ENCODE results near the gene DEFB112.

DEFB112 gene, protein sequence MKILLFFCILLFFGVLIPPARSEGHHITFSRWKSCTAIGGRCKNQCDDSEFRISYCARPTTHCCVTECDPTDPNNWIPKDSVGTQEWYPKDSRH

DNA sequence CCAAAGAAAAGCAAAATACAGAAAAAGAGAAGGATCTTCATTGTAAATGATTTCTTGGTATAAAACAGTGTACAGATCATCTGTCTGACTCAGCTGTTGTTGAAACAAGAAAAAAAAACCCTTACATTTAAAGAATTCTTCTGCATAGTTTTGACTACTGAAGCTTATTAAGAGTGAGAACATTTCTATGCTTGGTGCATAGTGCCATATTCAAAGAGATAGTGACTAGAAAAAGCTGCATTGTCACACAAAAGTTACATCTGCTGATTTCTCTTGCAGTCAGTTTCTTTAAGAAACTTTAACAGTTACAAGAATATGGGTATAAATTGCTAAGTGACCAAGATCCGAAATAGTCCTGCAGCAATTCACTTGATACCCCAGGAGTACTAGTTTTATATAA, at the start of gene DEFB112:
DEFB112 (minus strand) TSS at position 101 of the 400 bp plus-strand sequence; CDS start at position 41, 60 bp downstream.
- no peak for DNase-seq (ENCODE audit: low spot score)

DNA sequence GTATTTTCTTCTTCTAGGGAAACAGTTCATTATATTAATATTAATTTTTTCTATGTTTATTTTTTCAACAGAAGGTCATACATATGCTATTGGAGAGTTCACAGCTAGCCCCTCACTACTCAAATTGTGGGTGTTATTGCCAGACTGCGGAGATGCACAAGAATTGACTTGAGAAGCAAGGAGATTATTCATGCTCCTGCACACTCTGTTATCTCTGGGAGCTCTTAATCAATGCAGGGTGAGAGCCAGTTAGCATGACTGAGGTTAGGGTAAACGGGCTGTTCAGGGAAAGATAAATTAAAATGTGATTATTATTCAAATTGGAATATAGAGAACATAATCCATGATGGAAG, 48.9 kb upstream of the DEFB112 start:
- DNase-seq (ENCODE audit: low spot score), result no peak

DNA sequence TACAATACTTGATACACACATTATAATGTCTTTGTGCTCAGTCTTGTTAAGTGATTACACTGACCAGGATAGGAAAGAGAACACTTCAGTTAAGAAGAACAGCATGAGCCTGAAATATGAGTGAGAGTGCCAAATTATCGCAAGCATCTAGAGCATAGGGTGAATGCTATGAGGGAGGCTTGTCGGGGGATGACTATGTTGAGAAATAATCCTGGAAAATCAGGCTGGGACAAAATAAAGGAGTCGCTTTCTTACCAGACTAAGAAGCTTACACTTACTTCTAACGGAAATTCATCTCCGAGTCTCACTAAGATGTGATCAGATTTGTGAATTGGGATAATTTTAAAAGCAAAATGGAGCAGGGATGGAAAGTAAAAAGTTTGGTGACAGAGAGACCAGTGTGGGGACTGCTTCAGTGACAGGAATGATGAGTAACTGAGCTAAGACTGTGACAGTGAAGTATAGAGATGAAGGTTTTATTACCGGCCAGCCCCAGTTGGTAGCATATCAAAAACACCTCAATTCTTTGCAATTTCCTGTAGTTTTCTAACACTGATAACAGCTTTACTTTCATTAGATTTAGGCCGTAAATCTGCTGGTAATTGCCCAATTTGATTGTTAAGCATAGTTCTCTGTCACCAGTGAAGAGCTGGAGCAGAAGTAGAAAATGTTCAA, 48.4 kb upstream of the DEFB112 start:
- DNase-seq (ENCODE audit: low spot score), result no peak

DNA sequence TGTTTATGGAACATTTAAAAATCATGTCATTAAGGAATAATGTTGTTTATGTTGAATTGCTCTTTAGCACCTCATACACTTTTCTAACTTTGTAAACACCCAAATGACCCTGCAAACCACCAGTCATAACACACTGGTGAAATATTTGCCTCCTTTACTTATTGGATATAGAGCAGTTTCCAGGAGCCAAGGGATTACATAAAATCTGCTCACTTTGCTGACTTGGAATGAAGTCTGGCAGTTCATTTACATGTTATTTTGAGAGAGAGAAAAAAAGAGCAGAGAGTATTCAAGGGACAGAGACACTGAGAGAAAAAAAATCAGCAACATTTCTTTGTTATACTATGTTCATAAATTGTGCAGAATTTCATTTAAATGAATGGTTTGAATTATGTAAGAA, 46.6 kb upstream of the DEFB112 start:
- no peak for DNase-seq (ENCODE audit: low spot score)

DNA sequence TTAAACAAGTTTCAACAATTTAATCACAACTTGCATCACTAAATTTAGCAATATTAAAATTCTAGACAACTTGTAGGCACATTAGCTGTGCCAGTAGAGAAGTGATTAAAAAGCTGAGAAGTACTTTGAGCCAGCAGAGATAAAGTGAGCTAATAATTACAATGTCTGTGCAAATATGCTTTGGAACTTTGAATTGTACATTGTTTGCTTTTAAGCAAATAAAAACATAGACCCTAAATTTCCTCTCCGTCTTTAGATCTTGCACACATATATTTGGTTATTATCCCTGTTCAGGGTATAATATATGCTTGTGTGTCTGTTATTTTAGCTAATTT, 44.2 kb upstream of the DEFB112 start:
- no peak for DNase-seq (ENCODE audit: low spot score)

DNA sequence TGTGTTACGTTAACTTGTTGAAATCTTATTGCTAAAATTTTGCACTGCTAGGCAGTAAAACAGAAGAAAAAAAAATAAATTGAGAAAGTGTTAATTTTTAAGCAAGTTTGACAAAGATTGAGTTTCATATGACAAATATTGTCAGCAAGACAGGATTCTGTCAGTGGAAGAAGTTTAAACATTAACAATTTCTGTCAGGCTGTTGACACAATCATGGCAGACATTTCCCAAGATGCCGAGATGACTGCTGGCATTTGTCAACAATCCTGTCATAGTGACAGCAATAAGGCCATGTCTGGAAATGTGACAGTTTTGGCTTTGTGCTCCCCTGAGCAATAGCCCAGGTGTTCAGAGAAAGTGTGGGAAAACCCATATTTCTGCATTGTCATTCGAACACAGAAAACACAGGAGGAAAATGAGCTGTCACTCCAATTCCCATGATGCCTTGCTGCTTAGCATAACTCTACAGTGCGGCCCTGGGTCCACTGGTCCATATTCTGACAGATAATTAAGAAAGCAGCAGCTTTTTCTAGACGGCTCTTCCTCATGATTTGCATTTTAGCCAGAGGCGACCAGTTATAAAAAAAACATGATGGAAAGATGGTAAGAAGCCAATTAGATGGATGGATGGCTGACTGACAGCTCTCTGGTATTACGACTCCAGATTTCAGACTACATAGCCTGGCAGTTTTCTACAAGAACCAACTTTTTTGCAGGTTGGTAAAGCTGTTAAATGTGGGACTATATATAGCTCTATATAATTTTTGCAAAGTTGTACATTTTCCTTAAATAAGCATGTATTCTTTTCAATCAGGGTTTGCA, 43.6 kb upstream of the DEFB112 start:
- DNase-seq (ENCODE audit: low spot score), result no peak

DNA sequence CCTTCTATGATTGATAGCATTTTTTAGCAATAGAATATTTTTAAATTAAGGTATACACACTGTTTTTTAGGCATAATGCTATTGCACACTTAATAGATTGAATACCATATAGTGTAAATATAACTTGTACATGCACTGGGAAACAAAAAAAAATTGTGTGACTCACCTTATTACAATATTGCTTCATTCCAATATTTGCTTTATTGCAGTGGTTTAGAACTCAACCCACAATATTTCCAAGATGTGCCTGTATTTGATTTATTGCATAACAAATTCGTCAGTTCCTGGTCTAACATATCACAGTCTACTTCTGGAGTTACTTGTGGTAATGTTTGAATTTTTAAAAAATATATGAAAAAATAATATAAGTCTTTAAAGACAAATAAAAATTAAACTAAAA, 41.9 kb upstream of the DEFB112 start:
- no peak for DNase-seq (ENCODE audit: low spot score)

DNA sequence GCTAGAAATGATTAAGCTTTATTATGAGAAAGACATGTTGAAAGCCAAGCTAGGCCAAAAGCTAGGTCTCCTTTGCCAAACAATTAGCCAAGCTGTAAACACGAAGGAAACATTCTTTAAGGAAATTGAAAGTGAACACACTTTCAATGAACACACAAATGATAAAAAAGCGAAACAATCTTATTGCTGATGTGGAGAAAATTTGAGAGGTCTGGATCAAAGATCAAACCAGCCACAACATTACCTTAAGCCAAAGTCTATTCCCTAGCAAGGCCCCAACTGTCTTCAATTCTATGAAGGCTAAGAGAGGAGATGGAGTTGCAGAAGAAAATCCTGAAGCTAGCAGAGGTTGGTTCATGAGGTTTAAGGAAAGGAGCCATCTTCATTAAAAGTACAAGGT, 40.2 kb upstream of the DEFB112 start:
- DNase-seq (ENCODE audit: low spot score), result no peak

DNA sequence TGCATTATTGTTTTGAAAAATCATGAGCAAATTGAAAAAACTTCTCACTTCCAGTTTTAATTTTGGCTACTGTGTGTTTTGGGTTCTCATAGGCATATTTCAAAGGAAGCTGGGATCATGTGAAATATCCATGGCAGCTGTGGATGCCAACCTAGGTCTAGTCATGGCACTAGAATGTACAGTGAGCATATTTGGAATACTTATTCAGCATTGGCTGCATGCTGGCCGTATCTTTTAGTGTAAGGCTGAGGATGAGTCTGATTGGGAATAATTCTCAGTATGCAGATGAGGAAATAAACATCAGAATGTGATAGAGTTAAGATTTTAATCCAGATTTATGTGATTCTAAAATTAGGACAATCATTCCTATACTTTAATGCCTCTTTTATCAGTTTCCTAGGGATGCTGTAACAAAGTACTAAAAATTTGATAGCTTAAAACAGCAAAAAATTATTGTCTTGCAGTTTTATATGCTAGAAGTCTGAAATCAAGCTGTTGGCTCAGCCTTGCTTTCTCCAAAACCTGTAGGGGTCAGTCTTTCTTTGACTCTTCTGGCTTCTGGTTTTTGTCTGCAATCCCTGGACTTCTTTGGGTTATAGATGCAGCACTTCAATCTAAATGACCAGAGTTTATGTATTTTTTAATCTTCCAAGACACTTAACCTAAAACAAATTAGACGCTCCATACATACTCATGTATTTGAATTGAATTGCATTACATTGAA, 37.7 kb upstream of the DEFB112 start:
- no peak for DNase-seq (ENCODE audit: low spot score)

DNA sequence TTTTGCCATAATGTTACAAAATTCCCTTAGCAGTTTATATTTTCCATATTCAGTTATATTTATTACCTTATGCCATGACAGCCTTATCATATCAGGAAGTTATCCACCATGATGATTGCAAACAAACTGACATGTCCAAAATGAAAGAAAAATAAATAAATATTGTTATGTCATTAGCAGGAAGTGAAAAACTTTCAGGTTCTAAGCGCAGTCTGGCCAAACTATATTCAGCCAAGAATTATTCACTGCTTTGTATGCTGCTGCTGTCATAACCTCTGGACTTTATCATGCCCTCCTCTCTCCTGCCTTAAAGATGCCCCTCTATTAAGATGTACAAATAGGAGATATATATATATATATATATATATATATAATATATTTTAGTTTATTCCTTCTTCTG, 27.7 kb upstream of the DEFB112 start:
- DNase-seq (ENCODE audit: low spot score), result no peak

DNA sequence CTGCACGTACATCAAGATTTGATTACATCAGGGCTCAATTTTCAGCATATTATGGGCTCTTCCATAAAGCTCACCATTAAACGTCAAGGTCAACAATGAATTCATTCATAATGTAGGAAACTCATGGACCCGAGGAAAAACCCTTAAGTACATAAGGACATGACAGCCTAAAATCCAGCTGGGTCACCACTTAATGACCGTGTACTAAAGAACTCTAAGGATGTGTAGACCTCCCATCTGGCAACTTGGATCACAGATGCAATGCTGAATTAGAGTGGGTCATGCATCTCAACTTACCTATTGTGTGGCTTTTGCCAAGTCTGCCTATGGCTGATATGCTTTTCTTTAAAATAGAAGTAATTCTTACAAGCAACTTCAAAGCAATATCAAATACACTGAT, 26.7 kb upstream of the DEFB112 start:
- no peak for DNase-seq (ENCODE audit: low spot score)

DNA sequence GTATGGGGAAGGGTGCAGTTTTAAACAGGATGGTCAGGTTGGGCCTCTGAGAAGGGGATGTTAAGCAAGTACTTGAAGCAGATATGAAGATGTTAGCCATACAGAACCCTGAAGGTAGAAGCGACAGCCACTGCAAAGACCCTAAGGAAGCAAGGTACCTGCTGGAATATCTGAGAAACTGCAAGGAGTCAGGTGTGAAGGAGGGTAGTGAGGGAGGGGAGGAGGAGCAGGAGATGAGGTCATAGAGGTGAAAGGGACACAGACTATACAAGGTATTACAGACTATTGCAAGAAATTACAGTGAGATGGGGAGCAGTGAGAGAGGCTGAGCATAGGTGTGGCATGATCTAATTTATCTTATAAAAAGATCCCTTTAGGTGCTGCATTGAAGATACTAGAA, 22.2 kb upstream of the DEFB112 start:
- no peak for DNase-seq (ENCODE audit: low spot score)

DNA sequence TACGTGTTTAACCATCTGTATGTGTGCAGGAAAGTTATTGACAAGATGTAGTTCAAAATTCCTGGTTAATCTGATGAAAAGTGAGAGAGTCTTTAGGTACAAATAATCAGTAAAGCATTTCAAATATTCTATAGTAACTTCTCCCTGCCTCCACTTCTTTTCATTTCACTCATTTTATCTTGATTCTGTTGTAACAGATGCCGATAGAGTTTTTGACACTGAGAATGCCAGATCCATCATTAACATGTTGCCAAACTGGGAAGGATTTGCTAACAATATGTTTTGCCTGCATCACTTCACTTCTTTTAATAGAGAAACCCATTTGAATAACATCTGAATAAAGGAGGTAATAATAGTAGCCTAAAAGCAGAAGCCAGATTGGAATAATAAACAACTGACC, 20.4 kb upstream of the DEFB112 start:
- DNase-seq (ENCODE audit: low spot score), result no peak

DNA sequence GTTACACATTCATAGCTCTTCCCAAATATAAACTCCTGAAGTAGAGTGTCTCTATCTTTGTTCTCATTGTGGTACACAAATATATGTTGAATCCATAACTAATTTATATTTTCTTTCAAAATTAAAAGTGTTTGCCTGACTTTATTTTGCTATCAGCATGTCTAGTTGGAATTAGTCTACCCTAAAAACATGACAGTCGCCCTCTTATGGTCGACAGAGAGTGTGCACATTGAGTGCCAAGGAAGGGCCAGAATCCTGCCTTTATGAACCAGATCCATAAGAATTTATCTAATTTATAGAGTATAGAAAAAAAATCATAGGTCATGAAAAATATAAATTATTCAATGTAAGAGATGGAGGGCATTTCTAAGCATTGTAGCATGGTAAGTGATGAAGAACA, 12.3 kb upstream of the DEFB112 start:
- no peak for DNase-seq (ENCODE audit: low spot score)

DNA sequence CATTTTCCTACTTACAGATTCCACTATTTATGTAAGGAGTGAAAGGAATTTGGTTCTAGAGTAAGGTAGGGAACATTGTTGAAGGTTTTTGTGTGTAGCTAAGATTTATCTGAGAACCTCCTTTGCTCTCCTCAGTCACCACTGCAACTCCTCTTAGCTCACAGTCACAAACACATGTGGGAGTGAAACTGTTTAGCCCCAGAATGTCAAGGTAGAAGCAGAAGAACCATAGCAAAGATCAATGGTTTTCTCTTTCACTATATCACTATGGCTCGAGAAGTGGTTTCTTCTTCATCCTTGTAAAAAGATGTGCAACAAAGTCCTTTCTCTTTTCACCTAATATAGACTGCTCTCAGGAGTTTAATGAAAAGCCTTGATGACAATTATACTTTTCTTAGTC, 6.5 kb upstream of the DEFB112 start:
- DNase-seq (ENCODE audit: low spot score), result no peak

DNA sequence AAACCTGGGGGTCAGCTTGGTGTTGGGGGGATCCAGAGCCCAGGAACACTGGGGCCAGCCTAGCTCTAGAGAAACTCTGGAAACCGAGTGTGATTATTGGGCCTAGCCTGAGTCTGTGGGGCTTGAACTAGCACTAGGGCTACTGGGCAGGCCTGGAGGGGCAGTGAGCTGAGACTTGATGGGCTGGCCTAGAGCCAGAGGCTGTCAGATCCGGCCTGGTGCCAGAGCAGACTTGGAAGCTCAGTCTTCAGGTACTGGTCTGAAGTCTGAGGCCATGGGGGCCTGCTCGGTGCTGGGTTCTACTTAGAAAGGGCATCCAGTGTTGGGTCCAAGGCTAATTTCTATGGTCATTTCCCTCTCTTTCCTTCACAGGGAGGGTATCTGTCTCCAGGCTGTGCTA, 2.7 kb downstream of the DEFB112 start:
- DNase-seq (ENCODE audit: low spot score), result no peak

DNA sequence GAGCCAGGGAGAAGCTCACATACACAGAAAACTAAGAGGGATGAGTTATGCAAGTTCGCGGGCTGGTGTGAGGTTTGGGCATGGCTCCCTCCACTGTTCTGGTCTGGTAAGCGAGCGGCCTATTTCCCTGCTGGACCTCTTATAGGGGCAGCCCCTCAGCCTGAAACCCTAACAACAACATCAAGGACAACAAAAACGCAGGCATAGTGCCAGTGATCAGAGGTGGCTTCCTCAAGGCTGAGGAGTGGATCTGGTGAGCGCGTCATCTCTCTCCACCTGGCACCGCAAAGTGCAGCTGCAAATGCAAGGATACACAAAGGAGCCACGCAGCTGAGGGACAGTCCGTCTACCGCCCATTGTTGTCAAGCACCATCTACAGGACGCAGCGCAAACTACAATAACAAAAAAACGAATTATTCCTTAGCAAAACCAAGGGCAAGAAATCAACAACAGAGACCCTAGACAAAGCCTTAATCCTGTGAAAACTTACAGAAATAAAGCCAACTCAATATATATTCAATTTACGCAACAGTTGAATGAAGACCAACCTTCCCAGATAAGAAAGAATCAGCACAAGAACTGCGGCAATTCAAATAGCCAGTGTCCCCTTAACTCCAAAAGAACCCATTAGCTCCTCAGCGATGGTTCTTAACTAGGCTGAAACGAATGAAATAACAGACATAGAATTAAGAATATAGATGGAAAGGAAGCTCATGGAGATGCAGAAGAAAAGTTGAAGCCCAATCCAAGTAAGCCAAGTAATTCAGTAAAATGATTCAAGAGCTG, 18.8 kb downstream of the DEFB112 start:
- peak; percentile 65 for DNase-seq (ENCODE audit: low spot score)

DNA sequence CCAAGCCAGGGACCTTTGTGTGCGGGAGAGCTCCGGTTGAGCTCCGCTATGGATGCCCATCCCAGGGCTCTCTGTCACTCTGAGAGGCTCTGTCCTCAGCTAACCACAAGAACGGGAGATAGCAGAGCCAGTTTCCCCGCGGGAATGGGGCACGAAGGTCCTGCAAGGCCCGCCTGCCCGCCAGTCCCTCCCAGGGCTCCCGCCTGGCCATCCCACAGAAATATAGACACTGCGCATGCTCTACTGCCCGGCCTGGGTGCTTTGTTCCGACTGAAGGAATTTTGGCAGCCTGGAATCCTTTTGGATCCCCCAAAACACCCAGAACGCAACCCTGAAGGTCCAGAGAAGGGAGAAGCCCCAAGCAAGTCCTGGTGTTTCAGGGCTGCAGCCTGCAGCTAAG, 19.4 kb downstream of the DEFB112 start:
- DNase-seq (ENCODE audit: low spot score), result no peak

DNA sequence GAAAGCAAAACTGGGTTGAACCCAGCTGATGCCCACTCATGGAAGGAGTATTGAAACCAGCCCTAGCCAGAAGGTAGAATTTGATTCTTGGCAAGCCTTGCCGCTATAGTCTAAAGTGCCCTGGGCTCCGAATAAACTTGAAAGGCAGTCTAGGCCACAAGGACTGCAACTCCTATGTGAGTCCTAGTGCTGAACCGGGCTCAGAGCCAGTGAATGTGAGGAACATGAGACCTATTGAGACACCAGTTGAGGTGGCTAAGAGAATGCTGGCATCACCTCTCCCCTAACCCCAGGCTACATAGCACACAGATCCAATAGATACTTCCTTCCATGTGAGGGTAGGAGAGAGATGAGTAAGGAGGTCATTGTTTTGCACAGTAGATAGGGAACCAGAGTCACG, 24.5 kb downstream of the DEFB112 start:
- no peak for DNase-seq (ENCODE audit: low spot score)

DNA sequence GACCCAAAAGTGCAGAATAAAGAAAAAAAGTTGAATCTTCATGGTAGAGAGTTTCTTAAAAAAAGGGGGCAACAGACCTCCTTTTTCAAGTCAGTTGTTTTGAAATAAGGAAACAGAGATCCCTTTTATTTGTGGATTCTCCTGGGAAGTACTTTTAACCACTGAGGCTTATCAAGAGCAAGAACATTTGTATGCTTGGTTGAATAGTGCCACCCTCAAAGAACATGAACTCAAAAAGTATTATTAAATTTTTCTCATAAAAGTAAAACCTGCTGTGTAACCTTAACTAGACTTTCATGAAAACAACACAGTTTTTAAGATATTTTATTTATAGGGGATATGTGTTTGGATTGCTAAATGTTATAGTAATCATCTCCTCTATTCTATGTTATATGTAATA, 27.8 kb downstream of the DEFB112 start, which contains the start of gene DEFB110:
DEFB110 (minus strand) TSS at position 101 of the 400 bp plus-strand sequence; CDS start at position 42, 59 bp downstream.
- DNase-seq (ENCODE audit: low spot score), result no peak

DNA sequence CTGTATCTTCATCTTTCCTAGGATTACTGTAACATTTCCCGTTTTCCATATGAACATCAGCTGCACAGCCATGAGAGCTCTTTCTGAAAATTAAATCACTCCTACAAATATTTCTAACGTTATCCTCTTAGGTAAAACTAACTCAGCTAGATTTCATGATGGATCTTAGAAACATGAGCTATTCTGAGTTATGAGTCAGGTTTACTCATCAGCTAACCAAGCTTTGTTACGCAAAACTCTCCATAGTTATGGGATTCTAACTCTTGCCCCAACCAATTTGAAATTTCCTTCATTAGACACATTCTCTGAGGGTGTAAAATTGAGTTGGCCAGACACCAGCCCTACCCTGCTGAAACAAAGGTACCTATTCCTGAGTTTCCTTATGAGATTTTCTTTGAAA, 41.9 kb downstream of the DEFB112 start:
- no peak for DNase-seq (ENCODE audit: low spot score)

DNA sequence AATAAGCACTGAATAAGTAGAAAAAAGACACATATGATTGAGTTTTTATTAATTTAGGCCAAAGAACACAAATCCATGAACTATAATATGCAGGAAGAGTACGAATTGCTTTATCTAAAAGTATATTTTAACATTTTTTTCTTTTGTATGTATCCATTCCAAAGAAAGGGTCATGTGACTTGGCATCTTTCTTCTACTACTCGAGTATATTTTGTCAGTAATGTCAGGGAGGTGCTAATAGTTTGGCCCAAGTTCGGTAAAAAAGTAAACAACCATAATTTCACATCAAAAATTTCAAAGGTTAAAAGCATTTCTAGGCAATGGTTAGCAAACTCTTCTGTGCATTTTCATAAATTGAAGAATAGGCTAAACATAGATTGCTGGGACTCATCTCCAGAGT, 46.6 kb downstream of the DEFB112 start:
- no peak for DNase-seq (ENCODE audit: low spot score)
